Suprapubic skin (tissue), 4 donors: Measurements from ENCODE around the gene TBC1D1. TPM values are rescaled to one million over a fixed set of nuclear protein-coding genes. Genes with fewer than 3 reads are reported as not detected.

Experiments used
- DNase-seq, 2 donors: peaks; one replicate each; pipeline ENCODE4 v3.0.0-alpha.2; 2019; ENCODE audit warnings: low spot score in 2 of 2
- H3K27ac ChIP-seq: fragments of 200-600 bp; sonication (generic); one replicate; pipeline ENCODE4 v1.5.1; 2019
- H3K27me3 ChIP-seq: fragments of 200-600 bp; sonication (generic); one replicate; pipeline ENCODE4 v1.5.1; 2019
- H3K36me3 ChIP-seq: fragments of 200-600 bp; sonication (generic); one replicate; pipeline ENCODE4 v1.5.1; 2019
- H3K4me1 ChIP-seq: fragments of 200-600 bp; sonication (generic); one replicate; pipeline ENCODE4 v1.5.1; 2019
- H3K4me3 ChIP-seq: fragments of 200-600 bp; sonication (generic); one replicate; pipeline ENCODE4 v1.5.1; 2019; ENCODE audit warnings: mild to moderate bottlenecking
- H3K9me3 ChIP-seq: fragments of 200-600 bp; sonication (generic); one replicate; pipeline ENCODE4 v1.5.1; 2019
- CTCF ChIP-seq, 2 donors: fragments of 200-600 bp in 1 of 2; fragments of 450-650 bp in 1 of 2; sonication (generic) in 1 of 2; IDR thresholded peaks; one replicate each; pipeline ENCODE4 v1.5.1; 2016 to 2019; ENCODE audit warnings: antibody characterized with exemption in 2 of 2, mild to moderate bottlenecking in 1 of 2, moderate library complexity in 1 of 2
- EP300 ChIP-seq: sonication (generic); formaldehyde crosslinking; IDR thresholded peaks from one replicate; pipeline ENCODE4 v1.6.1; 2017; ENCODE audit warnings: antibody characterized with exemption
- POLR2A ChIP-seq, 2 donors: fragments of 450-650 bp; IDR thresholded peaks; one replicate each; pipeline ENCODE4 v1.6.1; 2017; ENCODE audit warnings: antibody characterized with exemption in 2 of 2, mild to moderate bottlenecking in 2 of 2, moderate library complexity in 2 of 2
- POLR2AphosphoS5 ChIP-seq, 3 donors: sonication (generic); formaldehyde crosslinking; IDR thresholded peaks; one replicate each; pipeline ENCODE4 v1.6.1; 2017; ENCODE audit warnings: antibody characterized with exemption in 3 of 3
- WGBS: methylation state at CpG from one replicate; pipeline ENCODE4 v1.1.5; 2018; 5-methylcytosine and 5-hydroxymethylcytosine counted together
- total RNA-seq, 4 donors: library from RNA; depleted of rRNA; stranded (reverse); fragments of >200 nt; gene quantifications; one replicate each; pipeline ENCODE4 v1.1.0, GENCODE V29; 2016

TBC1D1 gene
- total RNA-seq, 4 donors from 2014 or later = 16.3 to 32.0 (median 22.2) TPM

GRCh38 chr4:38151873-38152272 lies 261.0 kb downstream of the TBC1D1 start:
- no peak overlapping the region for H3K4me3 ChIP-seq
- no peaks in the 10 kb centered on the region for H3K9me3 ChIP-seq
- H3K27me3 ChIP-seq = no peaks in the 10 kb centered on the region
- no peak for TF ChIP-seq CTCF (IDR thresholded peaks at IDR 0.05)
- TF ChIP-seq EP300 = no peak
- TF ChIP-seq POLR2AphosphoS5 (IDR thresholded peaks at IDR 0.05) = no peak
- no peak for TF ChIP-seq POLR2A (IDR thresholded peaks at IDR 0.05)
- DNase-seq = no peak
- no peak overlapping the region for H3K27ac ChIP-seq
- H3K4me1 ChIP-seq = peaks cover 28% of the 10 kb centered on the region
- no peaks in the 10 kb centered on the region for H3K36me3 ChIP-seq
- WGBS = 80% methylated on average over 6 of the region's 6 CpGs

DNA sequence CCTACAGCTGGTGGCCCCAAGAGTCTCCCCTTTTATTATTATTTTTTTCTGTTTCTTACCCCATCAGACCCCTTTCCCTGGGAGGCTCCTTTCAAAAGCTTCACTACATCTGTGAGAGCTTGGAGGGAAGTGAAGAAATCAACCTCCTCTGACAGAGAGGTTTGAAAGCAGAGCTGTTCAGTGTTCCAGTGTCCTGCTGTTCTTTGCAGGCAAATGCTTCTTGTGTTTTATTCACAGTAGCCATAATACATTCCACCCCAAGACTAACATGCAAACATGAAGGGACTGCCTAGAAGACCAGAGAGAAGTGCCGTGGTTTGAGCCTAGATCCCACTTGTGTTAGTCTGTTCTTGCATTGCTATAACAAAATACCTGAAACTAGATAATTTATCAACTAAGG lies 261.4 kb downstream of the TBC1D1 start:
- Histone ChIP-seq H3K27ac (no peak overlapping the region), H3K4me3 (no peak overlapping the region)

DNA sequence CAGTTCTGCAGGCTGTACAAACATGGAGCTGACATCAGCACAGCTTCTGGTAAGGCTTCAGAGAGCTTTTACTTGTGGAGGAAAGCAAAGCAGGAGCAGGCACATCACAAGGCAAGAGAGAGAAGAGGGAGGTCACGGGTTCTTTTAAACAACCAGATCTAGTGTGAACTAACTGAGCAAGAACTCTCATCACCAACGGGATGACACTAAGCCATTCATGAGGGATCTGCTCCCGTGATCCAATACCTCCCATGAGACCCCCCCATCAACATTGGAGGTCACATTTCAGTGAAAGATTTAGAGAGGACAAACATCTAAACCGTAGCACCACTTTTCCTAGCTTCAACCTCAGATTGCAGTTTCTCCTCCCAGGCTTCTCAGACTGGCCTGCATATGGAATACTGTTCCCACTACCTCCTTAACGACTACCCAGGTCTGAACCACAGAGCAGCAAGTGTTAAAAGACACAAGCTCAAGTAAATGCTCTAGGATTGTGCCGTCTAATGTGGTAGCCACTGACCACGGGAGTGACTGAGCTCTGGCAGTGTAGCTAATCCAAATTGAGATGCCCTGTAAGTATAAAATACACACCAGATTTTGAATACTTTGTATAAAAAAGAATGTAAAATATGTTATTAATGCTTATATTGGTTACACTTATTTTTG lies 262.0 kb downstream of the TBC1D1 start:
- Histone ChIP-seq H3K36me3 (no peaks in the 10 kb centered on the region), H3K27me3 (no peaks in the 10 kb centered on the region), H3K4me1 (peaks cover 38% of the 10 kb centered on the region), H3K27ac (no peak overlapping the region), H3K4me3 (no peak overlapping the region), H3K9me3 (no peaks in the 10 kb centered on the region)
- DNase-seq = no peak
- 86% methylated on average over 7 of the region's 7 CpGs for WGBS
- no peak for TF ChIP-seq EP300
- TF ChIP-seq POLR2AphosphoS5 (IDR thresholded peaks at IDR 0.05) = no peak
- TF ChIP-seq CTCF (IDR thresholded peaks at IDR 0.05) = no peak
- TF ChIP-seq POLR2A (IDR thresholded peaks at IDR 0.05) = no peak

More for the DNA sequence above, 261.4 kb downstream of the TBC1D1 start:
- WGBS = 93% methylated on average over 1 of the region's 1 CpG
- DNase-seq = no peak
- Histone ChIP-seq H3K4me1 (peaks cover 33% of the 10 kb centered on the region), H3K9me3 (no peaks in the 10 kb centered on the region), H3K36me3 (no peaks in the 10 kb centered on the region), H3K27me3 (no peaks in the 10 kb centered on the region)
- TF ChIP-seq EP300 (no peak), CTCF (IDR thresholded peaks at IDR 0.05) (no peak), POLR2A (IDR thresholded peaks at IDR 0.05) (no peak), POLR2AphosphoS5 (IDR thresholded peaks at IDR 0.05) (no peak)

- peak in 1 of 2 donors; percentile 8 for DNase-seq
- no peak overlapping the region for H3K27ac ChIP-seq
- no peaks in the 10 kb centered on the region for H3K36me3 ChIP-seq
- 76% methylated on average over 2 of the region's 2 CpGs for WGBS
- H3K9me3 ChIP-seq = no peaks in the 10 kb centered on the region
- no peak overlapping the region for H3K4me3 ChIP-seq
- H3K27me3 ChIP-seq = no peaks in the 10 kb centered on the region
- H3K4me1 ChIP-seq = peaks cover 42% of the 10 kb centered on the region
- TF ChIP-seq CTCF (IDR thresholded peaks at IDR 0.05) (no peak), POLR2A (IDR thresholded peaks at IDR 0.05) (no peak), POLR2AphosphoS5 (IDR thresholded peaks at IDR 0.05) (no peak), EP300 (no peak)
These were observed 262.5 kb downstream of the TBC1D1 start for GRCh38 chr4:38153387-38153760.

- H3K27ac ChIP-seq = peak overlapping the region; percentile 66
- no peaks in the 10 kb centered on the region for H3K27me3 ChIP-seq
- 31% methylated on average over 5 of the region's 5 CpGs for WGBS
- no peaks in the 10 kb centered on the region for H3K36me3 ChIP-seq
- TF ChIP-seq EP300 (no peak), POLR2AphosphoS5 (IDR thresholded peaks at IDR 0.05) (no peak), POLR2A (IDR thresholded peaks at IDR 0.05) (no peak), CTCF (IDR thresholded peaks at IDR 0.05) (no peak)
- H3K4me1 ChIP-seq = peaks cover 45% of the 10 kb centered on the region
- peak in 1 of 2 donors; percentile 57 for DNase-seq
- no peaks in the 10 kb centered on the region for H3K9me3 ChIP-seq
- no peak overlapping the region for H3K4me3 ChIP-seq
These were observed 263.4 kb downstream of the TBC1D1 start for GRCh38 chr4:38154252-38154651.
